ENCODE data around the gene DRAXIN. TPM values are rescaled to one million over a fixed set of nuclear protein-coding genes. Genes with fewer than 3 reads are reported as not detected.

DRAXIN gene
- total RNA-seq, 1 donor: 0.27 TPM

DNA sequence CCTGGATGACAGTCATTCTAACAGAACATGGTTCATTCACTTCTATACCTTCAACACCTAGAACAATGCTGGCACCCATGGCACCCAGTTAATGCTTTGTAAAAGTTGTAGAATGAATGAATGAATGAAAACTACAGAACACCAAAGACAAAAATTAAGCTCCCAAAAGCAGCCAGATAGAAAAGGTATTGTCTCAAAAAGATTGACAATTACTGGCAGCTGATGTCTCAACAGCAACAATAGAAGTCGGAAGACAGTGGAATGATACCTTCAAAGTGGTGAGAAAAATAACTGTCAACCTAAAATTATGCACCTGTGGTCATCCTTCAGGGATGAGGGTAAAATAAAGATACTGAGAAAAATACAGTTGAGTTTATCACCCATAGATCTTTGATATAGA is 65.5 kb downstream of the DRAXIN start:
- DNase-seq (ENCODE audit: low read depth in 2 of 3, low spot score in 2 of 3): no peak

DNA sequence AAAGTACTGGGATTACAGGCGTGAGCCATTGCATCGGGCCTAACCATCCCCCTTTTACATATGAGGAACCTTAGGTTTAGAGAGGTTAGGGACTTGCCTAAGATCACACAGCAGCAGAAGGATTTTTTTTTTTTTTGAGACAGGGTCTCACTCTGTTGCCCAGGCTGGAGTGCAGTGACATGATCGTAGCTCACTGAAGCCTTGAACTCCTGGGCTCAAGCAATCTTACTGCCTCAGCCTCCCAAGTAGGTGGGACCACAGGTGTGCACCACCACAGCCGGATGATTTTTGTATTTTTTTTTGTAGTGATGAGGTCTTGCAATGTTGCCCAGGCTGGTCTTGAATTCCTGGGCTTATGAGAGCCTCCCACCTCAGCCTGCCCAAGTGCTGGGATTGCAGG is 68.3 kb downstream of the DRAXIN start:
- DNase-seq (ENCODE audit: low read depth in 2 of 3, low spot score in 2 of 3): no peak

DNA sequence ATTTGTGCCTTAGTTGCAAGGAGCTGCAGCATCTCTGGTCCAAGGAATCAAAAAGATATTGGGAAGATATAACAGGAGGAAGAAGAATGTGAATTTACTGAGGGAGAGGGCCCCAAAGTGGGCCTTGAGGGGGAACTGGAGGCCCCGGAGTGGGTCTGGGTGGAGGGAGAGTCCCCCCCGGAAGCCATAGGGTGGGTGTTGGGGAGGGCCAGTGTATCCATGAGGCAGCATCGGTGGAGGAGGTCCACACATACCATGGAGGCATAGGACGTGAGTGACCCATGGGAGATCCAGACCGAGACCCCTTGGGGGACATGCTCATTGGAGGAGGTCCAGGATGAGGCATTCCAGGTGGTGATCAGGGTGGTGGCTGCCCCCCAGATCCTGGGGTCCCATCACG is 69.8 kb downstream of the DRAXIN start:
- no peak for DNase-seq (ENCODE audit: low read depth in 2 of 3, low spot score in 2 of 3)

DNA sequence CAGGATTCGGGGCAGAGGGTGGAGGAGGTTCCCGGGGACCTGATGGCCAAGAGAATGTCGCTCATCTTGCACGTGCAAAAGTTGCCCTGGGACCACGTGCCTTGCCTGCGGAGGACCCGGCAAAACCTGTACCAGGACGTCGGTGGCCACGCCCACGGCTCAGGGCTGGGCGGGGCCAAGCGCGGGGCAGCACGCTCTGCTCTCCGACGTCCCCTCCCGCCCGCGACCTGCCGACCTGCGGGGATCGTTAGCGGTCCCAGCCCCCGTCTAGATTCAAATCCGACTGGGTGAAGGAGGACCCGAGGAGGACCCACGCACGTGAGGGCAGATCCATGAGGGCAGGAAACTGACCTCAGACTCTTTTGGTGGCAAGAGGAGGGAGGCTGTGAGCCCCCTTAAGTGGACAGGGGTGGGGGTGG is 70.5 kb downstream of the DRAXIN start, which contains the start of gene C1orf167:
TSS of gene C1orf167 (plus strand) at position 206 of the 419 bp plus-strand sequence. CDS start 2,208 bp downstream, outside the sequence.
- DNase-seq (ENCODE audit: low read depth in 2 of 3, low spot score in 2 of 3): peak in 2 of 3 donors; percentile 24 to 27

DNA sequence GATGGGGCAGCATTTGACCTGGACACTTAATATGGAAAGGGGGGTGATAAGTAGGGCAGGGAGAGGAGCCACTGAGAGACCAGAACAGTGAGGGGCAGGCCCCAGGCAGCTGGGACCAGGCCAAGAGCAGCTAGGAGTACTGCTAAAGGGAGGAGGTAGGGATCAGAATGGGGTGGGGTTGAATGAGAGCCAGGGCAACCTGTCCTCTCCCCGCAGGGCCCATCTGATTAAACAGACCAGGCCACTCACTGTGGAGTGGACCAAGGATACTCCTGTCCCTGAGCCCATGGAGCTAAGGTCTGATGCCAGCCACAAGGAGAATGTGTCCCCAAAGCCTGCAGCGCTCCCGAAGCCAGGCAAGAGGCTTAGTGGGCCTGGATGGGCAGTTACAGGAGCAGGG is 72.6 kb downstream of the DRAXIN start:
- no peak for DNase-seq (ENCODE audit: low read depth in 2 of 3, low spot score in 2 of 3)

DNA sequence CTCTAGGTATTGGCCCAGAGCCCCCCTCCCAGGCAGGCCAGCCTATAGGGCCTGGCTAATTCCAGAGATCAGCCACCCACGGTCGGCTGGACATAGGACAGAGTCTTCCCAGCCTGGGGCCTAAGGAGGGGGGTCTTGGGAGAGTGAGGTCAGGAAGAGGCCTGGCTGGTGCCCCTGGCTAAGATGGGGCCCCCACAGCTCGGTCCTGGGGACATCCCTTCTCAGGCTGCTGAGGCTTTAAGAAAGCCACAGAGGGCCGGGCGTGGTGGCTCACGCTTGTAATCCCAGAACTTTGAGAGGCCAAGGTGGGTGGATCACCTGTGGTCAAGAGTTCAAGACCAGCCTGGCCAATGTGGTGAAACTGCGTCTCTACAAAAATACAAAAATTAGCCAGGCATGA is 73.0 kb downstream of the DRAXIN start:
- DNase-seq (ENCODE audit: low read depth in 2 of 3, low spot score in 2 of 3): no peak

DNA sequence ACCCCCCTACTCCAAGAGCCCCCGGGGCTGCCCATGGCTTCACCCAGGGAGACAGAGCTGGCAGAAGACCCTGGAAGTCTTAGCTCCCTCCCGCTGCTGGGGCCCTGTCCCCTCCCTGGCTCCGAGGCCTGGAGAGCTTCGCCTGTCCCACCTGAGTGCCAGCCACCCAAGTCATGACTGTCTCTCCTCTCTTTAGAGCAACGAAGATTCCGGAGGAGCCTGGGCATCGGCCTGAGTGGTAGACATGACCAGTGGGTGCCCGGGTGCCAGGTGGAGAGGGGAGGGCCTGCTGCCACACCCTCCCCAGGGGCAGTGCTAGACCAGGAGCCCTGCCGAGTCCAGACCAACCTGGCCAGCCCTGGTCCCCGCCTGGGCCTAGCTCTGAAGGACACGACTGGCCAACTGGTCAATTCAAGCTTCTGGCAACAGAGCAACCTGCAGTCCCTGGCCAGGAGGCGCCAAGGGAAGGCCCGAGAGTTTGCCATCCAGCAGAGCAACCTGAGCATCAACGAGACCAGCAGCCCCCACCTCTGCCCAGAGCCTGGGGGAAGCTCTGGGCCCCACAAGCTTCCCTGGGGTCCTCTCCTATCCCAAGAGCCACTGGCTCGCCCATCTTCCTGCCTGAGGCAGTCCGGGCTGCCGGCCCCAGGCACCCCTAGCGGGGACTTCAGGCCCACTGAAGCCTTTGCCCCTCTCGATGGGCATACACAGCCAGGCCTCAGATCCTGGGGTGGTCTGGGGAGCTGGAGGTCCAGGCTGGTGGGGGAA is 74.3 kb downstream of the DRAXIN start:
- no peak for DNase-seq (ENCODE audit: low read depth in 2 of 3, low spot score in 2 of 3)

DNA sequence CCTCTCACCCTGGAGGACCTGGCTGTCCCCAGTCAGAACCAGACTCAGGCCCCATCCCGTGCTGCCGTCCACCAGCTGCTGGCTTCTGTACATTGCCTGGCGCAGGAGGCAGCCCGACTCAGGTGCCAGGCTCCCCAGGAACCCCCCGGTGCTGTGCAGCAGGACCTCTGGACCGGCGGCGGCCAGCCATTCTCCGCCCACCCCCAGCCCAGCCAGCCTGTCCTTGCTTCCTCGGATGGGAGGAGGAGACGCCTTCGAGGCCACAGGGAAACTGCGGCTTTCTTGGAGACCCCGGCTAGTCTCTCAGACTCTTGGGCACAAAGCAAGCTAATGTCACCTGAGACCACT is 74.9 kb downstream of the DRAXIN start:
- DNase-seq (ENCODE audit: low read depth in 2 of 3, low spot score in 2 of 3): no peak

DNA sequence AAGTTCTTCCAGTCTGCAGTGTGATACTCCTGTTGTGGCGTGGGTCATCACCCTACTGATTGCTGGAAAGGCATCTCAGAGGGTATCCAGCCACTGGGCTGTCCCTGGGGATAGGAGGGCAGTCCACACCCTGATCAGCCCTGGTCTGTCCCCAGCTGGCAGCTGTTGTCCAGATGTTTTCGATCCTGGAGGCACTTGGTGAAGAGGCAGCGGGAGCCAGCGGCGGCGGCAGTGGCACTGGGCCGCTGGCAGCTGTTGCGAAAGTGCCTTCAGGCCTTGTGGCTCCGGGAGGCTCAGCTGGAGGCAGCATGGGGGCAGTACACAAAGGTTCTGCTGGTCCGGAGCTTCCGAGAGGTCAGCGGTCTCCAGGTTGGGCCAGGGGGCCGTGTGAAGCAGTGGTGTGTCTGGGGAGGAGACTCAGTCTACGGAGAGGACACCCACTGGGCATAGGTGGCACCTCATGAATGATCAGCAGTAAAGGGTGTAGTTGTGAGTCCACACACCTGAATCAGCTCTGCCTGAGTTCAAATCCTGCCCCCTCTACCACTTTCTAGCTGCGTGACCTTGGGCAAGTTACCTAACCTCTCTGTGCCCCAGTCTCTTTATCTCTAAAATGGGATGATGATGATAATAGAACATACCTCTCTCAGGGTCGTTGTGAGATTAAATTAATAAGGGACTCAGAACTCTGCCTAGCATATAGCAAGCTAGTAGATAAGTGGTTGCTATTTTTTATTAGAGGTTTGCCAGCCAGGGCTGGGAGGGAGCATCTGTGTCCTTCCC is 76.6 kb downstream of the DRAXIN start:
- DNase-seq (ENCODE audit: low read depth in 2 of 3, low spot score in 2 of 3): no peak

DNA sequence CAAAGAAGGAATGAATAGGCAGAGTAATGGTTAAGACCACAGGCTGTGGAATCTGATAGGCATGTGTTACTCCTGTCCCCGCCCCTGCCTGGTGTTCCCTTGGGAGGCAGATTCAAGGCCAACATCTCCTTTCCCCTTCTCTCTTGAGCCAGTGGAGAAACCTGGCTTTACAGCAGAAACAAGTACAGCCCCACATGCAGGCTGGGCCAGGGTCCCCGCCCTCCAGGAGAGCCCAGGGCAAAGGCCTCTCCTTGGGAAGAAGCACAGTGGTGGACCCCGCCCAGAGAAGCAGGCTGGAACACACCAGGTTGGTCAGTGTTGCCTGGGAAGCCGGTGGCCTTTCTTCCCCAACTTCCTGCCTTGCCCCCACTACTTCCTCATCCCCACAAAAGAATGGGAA is 77.3 kb downstream of the DRAXIN start:
- DNase-seq (ENCODE audit: low read depth in 2 of 3, low spot score in 2 of 3): no peak

DNA sequence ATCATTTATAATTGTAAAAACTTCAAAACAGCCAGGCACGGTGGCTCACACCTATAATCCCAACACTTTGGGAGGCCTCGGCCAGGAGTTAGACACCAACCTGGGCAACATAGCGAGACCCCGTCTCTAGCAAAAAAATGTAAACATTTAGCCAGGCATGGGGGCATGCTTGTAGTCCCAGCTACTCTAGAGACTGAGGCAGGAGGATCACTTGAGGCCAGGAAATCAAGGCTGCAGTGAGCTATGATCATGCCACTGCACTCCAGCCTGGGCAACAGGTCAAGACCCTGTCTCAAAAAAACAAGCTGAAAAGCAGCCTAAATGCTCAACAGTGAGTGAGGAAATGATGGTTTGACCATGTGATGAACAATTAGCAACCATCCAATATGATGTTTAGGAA is 77.8 kb downstream of the DRAXIN start:
- no peak for DNase-seq (ENCODE audit: low read depth in 2 of 3, low spot score in 2 of 3)

DNA sequence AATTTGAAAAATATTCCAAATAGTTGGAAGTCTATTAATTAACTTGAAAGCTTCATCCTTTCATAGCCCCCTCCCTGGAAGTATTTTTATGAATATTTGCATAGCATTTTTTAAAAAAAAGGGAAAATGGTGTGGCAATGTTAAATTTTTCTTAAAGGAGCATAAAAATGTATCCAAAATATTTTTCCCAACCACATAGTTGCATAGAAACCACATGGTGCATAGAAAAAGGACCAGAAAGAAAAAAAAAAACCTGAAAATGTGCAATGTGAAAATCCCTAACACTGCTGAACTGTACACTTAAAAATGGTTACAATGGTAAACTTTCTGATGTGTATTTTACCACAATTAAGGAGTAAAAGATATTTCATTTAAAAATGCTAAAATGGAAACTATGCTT is 78.5 kb downstream of the DRAXIN start:
- no peak for DNase-seq (ENCODE audit: low read depth in 2 of 3, low spot score in 2 of 3)

DNA sequence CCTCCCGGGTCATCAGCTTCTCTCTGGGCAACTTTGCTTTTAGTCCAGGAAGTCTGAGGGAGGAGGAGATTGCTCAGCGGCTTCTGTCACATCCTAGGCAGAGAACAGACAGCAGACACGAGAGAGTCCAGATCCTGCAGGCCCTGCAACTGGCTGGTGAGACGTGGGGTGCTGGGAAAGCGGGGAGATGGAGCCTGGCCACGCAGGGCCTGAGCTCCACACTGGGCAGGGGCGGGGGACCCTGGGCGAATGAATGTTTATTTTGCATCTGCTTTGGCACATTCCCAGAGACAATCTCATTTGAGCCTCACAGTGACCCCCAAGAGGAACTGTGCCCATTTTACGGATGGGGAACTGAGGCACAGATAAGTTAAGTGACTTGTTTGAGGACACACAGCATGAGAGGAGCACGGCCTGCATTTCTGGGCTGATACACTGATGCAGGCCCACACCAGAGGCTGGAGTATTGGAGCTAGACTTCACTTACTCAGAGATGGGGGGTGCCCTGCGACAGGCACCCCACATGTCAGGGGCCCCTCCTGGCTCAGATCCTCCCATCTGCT is 80.1 kb downstream of the DRAXIN start:
- no peak for DNase-seq (ENCODE audit: low read depth in 2 of 3, low spot score in 2 of 3)

DNA sequence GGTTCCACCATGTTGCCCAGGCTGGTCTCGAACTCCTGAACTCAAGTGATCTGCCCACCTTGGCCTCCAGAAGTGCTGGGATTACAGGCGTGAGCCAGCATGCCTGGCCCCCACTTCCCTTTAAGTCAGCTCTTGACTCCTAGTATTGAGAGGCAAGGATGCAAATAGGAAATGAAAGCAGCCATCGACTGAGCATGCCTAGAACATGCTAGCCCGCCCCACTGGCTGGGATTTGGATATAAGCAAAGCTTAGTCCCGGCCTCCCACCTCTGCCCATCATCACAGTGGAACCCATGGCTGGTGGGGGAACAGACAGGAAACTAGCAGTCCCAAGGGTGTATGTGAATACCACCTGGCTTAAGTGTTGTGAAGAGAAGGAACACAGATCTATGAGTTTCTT is 80.9 kb downstream of the DRAXIN start:
- DNase-seq (ENCODE audit: low read depth in 2 of 3, low spot score in 2 of 3): no peak

DNA sequence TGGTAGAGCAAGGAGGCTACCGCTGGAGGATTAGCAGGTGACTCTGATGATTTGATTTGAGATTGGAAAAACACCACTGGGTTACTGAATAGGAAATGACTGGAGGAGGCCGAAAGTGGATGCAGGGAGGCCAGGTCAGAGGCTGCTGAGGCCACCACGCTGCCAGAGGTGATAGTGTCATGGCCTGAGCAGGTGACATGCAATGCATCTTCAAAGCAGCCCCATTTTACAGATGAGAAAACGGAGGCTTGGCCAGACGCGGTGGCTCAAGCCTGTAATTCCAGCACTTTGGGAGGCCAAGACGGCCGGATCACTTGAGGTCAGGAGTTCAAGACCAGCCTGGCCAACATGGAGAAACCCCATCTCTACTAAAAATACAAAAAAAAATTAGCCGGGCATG is 83.2 kb downstream of the DRAXIN start:
- no peak for DNase-seq (ENCODE audit: low read depth in 2 of 3, low spot score in 2 of 3)

Other genes with a start within 250 kb of the DRAXIN start
- gene DISP3, start 212.6 kb upstream of the DRAXIN start, total RNA-seq: under 0.01 TPM
- gene FBXO2, start 37.3 kb upstream of the DRAXIN start, total RNA-seq: 0.27 TPM
- 10.5 TPM for gene FBXO44, start 36.8 kb upstream of the DRAXIN start, total RNA-seq
- 12.4 TPM for gene FBXO6, start 27.5 kb upstream of the DRAXIN start, total RNA-seq
- 53.1 TPM for gene MAD2L2, start 10.6 kb upstream of the DRAXIN start, total RNA-seq
- 47.9 TPM for gene AGTRAP, start 44.4 kb downstream of the DRAXIN start, total RNA-seq
- not detected for gene C1orf167, start 70.5 kb downstream of the DRAXIN start, total RNA-seq
- 40.9 TPM for gene MTHFR, start 114.3 kb downstream of the DRAXIN start, total RNA-seq
- 12.7 TPM for gene CLCN6, start 114.5 kb downstream of the DRAXIN start, total RNA-seq
- not detected for gene NPPA, start 156.1 kb downstream of the DRAXIN start, total RNA-seq
- not detected for gene NPPB, start 167.2 kb downstream of the DRAXIN start, total RNA-seq
- gene KIAA2013, start 234.7 kb downstream of the DRAXIN start, total RNA-seq: 77.0 TPM
- 35.5 TPM for gene PLOD1, start 243.0 kb downstream of the DRAXIN start, total RNA-seq